NT2/D1 (cell line): Measurements from ENCODE around the gene SSH2.

ENCODE experiments used
- SUZ12 ChIP-seq: IDR thresholded peaks from 2 replicates; pipeline ENCODE4 v1.6.1; 2011; ENCODE audit not compliant: insufficient read length, insufficient read depth; ENCODE audit errors: extremely low read depth
- YY1 ChIP-seq: IDR thresholded peaks from 2 replicates; pipeline ENCODE4 v1.6.1; 2011; ENCODE audit not compliant: insufficient read length, insufficient read depth
- ZNF274 ChIP-seq: IDR thresholded peaks from 2 replicates; pipeline ENCODE4 v1.6.1; 2011; ENCODE audit warnings: mild to moderate bottlenecking, low read depth, low read length

- TF ChIP-seq YY1: no peak
- TF ChIP-seq ZNF274: no peak
- no peak for TF ChIP-seq SUZ12
These were observed 213.5 kb downstream of the SSH2 start for GRCh38 chr17:29716566-29716965.
